Activated CD4-positive, alpha-beta T cell treated with anti-CD3 and anti-CD28 coated beads, Interleukin-2, amount 50 U/mL, for 4 hours (primary cell): Measurements from ENCODE around the gene TNFAIP8L3.

Source experiments
- DNase-seq, 2 experiments: peaks; one replicate each; pipeline ENCODE4 v3.0.0-alpha.2; 2020

Gene TNFAIP8L3

DNA sequence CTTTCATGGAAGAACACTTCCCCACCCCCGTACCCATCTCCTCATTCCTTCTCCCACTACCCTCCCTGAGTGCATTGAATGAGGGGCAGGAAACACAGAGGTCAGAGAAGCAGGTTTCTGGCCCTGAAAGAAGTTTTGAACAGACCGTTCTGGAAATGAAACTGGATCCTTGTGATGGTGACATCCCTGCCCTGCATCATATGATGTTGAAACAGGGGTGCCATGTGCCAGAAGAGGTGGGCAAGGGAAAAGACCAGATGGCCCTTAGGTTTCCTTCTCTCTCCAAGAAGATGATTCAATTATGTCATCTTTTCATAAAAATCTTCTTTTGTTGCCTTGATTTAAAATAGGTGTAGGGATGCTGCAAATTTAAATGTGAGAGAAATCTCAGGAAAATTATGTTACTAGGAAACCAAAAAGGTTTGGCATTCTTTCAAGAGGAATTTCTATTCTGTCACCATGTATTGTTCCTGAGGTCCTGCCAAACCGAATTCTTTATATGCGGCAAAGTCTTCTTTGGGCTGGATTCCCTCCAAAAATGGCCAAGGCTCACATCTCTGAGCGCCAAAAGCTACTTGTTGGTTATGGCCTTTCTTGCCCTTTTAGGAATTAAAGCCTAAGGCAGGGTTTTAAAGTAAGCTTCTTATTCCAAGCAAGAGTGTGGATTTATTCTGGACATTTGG, 19.9 kb upstream of the TNFAIP8L3 start:
- DNase-seq = no peak

DNA sequence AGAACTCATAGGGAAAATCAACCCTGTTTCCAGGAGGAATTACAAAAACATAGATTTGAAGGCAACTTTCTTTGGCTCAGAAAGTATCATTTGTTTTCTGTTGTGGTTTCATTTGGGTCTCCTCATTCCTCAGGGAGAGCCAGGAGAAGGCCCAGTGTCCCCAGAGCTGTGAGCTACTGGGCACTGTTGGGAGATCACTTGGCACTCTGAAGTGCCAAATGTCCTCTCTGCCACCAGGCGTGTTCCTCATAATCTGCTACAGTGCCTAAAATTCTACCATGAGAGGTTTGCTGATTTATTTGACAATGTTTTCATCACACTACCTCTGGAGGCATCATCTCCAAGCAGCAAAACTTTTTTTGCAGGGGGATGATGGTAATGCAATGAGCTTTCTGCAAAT, 17.4 kb upstream of the TNFAIP8L3 start:
- DNase-seq = no peak

DNA sequence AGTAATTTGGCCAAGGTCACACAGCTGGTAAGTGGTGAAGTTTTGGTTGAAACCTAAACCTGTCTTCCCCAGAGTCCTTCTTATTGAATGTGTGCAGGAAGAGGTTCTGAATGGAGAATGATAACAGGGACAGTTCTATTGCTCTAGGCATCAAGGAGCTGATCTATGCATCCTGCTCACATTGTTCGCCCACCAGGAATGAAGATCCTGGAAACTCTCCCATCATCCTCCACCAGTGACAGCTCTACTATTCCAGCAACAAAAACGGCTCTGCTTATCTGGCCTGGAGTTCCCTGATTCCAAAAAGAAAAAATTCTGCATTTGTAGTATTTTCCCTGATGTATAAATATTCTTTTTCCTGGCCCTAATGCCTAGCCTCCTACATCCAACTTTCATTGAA, 16.4 kb upstream of the TNFAIP8L3 start:
- no peak for DNase-seq

DNA sequence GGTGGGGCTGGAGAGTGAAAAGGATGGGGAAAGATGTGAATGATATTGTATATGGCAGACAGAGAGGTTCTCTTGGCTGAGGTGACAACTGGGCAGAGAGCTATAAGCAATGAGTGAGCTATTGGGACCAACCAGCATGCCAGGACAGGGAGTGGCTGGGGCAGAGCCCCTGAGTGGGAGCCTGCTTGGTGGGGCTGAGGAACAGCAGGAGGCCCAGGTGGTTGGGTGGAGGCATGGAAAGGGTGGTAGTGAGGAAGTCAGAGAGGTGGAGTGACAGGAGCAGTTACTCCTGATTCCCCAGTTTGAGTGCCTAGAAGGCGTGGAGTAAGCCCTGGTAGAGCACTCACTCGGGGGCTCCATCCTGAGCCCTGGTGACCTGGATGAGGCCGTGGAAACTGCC, 15.5 kb upstream of the TNFAIP8L3 start:
- DNase-seq = no peak

DNA sequence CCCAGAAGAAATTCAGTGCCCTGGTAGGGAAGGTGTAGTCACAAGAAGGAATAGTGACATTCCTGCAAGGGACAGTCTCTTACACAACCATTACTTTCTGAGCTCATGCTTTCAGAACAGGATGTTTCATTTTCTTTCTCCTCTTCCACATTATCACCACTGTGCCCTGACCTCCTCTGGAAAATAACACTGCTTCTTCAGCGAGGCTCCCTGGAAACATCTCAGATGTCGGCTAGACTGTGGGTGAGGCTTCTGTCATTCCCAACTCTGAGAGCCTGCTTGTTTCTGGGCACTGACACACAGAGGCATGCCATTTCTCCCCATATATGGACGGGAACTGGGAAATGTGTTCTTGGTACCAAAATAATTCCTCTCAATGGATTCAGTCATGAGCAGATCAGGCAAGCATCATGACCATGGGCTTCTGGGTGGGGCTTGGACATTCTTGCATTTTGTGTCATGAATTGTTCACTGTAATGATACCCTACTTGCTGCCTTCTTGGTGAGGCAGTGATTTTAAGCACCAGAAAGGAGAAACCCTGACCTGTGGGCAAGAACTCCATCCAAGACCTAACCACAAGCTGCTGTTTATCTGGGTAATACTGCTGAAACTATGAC, 14.3 kb upstream of the TNFAIP8L3 start:
- no peak for DNase-seq

DNA sequence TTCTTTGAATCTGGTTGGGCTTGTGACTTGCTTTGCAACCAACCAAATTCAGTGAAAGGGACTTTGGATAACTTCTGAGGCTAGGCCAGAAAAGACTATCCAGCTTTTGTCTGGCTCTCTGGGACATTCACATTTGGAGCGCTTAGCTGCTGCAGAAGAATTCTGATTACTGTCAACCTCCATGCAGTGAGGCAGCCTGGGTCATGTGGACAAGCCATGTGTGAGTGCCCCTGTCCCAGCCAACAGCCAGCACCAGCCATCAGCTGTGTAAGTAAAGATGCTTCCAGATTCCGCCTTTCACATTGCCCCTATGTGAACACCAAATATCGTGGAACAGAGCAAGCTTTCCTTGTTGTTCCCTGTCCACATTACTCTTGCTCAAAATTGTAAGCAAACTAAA, 12.9 kb upstream of the TNFAIP8L3 start:
- no peak for DNase-seq

DNA sequence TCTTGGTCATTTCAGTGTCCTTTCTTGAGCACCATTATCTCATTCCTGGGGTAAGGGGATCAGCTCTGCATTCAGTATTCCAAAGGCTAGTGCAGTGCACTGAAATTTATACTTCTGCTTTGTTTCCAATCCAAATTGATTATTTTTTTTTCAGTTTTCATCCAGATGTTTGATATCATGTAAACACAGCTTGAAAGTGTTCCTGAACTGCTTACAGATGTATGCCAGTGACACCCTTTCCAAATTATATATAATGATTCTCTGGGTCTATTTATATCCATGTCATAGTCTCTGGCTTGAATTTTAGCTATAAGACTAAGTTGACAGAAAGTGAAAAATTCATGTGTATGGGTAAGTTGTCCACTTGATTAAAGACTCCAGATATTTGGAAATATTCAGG, 11.8 kb upstream of the TNFAIP8L3 start:
- no peak for DNase-seq

DNA sequence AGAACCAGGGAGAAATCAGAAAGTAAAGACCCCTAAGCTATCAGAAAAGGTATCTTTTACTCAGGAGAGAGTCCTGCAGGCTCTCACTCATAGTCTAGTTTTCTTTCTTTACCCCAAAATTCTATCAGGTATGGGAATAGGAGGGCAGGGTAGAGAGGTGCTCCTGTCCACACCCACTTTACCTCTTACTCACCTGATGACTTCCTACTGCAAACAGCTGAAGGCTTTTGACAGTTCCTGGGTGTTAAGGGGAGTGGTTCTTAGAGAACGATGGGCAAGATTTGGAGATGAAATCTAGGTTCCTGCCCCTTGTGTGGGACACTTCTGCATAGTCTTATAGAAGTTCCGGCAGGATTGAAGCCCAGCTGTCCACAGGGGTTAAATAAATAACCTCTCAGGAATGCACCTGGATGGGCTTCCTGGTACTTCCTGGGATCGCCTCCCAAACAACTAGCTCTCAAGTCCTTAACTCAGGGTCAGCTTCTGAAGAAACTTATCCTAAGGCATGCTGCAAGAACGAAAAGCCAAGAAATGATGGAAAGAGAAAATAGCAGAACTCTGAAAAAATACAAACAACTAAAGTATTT, 10.8 kb upstream of the TNFAIP8L3 start:
- DNase-seq = no peak

DNA sequence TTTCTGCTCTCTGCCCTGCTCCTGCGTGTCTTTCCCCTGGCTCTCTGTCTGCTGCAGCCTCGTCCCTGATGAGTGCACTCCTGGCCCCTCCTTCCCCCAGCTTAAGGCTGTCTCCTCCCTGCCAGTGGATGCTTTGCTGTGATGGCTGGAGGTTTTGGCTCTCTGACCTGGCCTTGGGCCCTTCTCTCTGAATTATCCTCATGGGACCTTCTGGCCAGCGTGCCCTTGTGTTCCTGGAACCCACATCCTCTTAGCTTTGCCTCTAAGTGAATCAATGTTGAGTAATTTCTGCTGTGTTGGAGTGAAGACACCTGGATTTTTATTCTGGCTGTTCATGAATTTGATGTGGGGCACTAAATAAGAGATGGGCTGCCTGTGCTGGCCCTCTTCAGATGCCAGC, 9.8 kb upstream of the TNFAIP8L3 start:
- no peak for DNase-seq

DNA sequence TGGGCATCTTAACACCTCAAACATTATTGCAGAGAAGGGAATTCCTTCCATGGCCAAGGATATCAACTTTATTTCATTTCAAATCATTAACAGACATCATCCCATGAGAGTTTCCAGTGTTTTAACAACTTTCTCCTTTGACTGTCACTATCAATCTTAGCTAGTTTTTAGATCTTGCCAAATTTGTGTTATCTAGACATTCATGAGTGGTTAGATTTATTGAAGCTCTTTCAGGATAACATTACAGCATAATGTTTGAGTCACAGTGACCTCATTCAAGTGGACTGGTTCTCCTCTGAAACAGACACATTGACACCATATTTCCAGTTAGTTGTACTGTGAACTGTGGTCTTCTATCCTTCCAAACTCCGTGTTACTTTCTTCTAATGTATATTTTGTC, 8.6 kb upstream of the TNFAIP8L3 start:
- no peak for DNase-seq

DNA sequence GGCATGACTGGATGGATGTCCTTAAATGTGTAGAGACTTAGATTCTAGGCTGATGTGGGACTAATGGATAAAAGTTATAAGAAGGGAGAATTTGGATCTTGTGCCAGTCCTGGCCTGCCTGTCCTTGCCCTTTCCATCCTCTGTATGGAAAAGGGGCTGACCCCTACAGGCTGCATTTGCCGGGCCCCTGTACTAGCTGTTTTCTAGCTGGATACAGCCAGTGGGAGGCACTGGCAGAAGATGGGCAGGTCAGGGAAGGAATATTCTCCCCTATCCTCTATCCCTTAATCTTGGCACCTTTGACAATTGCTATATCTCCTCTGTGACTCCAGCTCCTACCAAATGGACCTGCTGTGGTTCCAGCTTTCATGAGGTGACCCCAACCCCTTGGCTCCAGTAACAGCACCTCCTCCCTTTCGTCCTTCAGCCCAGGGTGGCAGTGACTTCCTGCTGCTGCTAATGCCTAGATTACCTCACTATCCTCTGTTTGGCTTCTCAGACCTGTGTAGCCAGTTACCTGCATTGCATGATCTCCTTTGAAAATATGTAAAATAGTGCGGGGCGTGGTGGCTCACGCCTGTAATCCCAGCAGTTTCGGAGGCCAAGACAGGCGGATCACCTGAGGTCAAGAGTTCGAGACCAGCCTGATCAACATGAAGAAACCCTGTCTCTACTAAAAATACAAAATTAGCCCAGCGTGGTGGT, 6.2 kb upstream of the TNFAIP8L3 start:
- DNase-seq = no peak

DNA sequence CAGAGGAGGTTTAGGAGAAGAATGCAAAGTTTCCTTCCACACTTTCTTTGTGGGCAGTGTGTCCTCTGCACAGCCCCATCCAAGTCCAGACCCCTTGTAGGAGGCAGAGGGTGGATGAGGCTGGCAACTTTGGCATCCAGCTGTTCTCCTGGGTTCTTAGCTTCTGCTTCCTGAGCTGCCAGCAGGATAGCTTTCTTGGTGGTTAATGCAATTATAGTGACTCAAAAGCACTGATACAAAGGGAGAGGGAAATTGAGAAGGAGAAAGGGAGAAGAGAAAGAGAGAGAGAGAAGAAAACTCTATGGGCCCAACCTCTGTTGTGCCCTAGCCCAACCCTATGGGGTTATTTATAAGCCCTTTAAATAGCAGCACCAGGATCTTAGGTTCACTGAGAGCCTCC, 4.5 kb upstream of the TNFAIP8L3 start:
- DNase-seq = no peak

DNA sequence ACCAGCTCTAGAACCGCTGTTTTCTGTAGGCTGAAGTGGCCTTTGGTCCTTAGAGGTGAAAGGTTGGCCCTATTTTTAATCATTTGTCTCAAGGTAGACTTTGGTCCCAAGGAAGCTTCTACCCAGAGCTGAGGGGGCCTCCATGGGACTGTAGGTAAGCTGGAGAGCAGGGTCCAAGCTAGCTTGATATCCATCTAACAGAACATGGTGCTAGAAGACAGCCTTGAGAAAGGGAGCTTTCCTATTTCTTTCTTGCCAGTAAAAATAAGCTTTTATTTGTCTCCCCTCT, 3.6 kb upstream of the TNFAIP8L3 start:
- no peak for DNase-seq

DNA sequence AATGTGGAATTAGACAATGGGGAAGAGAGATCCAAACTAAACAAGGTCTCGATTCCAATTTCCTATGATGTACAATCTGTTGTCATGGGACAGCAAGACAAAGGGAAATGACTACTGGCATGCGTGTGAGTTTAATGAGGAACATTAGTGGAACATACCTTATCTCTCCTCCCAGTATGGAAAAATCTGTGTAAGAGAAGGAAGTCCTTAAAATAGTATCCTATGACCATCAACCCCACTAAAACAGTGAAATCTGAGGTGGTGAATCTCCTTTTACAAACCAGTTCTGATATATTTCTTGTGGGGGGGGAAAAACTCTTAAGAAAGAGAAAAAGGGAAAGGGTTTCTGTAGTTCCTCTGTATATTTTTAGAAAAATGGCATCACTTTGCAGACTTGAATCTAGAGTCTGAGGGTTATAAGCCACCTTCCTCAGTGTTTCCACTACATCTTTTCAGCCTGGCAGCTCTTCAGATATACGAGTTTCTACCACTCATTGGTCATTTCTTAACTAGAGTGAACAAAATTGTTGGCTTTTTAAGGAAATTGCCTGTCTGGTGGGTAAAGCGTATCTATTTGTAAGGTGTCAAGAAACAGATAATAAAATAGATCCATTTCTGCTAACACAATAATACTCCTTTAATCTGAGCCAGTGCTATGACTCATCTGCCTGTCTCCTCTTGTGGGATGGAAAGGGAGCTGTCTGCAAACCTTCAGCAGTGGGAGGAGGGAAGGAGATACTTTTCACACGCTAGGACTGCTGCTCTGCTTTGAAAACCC, 3.0 kb upstream of the TNFAIP8L3 start:
- no peak for DNase-seq

DNA sequence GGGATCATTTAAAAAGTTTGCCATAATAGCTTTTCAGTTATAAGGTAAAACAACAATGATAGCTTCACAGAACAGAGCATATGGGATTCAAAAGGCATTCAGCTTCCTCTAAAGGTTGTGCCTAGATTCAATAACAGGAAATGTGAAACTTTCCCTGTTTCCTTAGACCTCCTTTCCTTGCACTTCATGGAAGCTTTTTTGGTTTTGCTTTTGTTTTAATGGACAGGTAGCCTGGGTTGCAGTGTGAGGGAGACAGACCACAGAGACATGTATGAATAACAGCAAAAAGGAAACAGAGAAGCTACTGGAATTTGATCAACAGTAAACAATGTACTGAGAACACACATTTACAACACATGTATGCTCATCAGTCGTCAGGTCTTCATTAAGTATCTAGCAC, 2.3 kb upstream of the TNFAIP8L3 start:
- no peak for DNase-seq

DNA sequence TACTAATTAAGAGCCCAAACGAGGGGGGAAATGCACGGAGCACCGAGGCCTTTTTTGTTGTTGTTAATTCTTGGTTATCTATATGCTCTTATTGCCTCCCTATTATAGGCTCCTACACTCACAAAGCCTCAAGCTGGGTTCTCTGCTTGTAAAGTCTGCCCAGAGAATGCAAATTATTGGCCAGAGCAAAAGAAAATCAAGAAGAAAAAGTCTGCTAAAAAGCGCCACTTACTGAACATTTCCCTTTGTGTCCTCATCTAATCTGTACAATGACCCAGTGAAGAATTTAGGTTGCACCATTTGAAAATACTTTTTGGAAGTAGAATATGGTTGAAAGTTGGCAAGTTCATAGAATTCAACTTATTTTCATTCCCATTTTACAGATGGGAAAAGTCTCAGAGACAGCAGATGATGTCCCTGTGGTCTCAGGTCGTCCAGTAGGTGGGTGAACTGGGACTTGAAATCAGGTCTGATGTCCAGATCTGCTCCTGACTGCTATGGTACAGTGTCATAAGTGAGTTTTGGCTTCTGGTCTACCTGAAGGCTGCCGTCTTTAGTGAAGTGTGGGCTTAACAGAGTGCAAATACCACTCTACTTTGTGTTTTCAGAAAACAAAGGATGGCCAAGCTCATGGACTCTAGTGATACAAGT, 1.1 kb upstream of the TNFAIP8L3 start:
- no peak for DNase-seq

DNA sequence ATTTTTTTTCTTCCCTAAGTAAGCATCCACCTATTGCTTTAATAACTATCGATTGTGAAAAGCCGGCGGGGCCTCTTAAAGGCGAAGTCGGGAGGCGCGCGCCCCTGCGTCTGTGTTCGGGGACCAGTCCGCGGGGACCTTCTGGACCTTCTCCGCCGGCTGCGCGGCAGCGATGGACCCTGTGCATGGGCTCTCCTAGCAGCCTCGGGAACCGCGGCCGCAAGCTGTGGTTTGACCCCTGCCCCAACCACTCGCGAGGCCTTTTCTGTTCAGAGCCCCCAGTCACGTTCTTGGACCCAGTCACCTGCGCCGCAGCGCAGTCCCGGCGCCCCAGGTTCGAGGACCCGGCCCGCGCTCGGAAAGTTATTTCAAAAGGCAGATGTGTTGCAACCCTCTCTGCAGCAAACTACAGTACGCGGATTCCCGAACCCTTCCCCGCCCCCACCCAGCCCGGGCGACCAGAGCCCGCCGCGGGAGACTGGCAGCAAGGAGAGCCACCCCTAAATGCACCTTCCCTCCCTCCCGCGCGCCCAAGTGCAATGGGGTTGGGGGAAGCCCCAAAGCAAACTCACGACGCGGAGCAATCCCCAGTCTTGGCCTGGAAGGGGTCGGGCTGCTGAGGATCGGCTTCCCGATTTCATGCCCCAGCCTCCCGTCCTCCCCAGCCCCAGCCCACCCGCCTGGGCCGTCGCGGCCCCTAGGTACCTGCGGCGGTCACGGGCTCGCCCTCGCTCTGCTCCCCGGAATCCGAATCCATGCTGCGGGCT, 684 bp downstream of the TNFAIP8L3 start:
- no peak for DNase-seq

DNA sequence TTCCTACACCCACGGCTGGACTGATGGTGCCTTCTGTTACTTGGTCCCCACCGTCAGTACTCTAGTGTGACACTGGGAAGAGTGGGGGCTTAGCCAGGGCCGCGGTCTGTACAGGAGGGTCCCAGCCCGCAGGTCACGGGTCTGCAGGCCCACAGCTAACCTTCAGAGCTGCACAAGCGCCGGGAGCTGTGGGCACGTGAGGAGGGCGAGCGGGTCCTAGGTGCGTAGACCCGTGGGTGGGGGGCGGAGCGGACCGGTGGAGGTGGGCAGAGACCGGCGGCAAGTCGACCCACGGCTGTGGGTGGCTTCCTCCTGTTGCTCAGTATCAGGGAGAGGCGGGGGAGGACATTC, 1.2 kb downstream of the TNFAIP8L3 start:
- DNase-seq = no peak

DNA sequence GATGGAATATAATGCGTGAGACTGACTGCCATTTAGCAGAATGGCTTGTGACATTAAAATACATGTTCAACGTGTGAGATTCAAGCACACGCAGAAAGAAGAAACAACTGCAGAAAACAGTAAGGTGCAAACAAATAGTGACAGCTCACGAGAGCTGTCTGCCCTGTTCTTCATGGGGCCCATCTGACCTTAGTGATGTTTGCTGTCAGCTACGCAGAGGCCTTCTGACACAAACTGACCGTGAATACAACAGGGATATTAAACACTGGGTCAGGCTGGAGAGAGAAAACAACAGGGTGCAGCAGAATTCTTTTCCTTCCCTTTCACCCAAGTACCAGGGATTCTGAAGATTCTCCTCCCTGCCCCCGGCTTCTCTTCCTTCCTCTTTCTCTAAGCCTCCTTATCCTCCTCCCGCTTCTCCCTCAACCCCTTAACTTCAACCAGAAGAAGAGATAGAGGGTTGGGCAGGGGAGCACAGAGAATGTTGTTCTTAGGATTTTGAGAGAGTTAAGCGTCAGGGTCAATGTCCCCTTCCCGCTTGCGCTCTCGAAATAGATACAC, 2.1 kb downstream of the TNFAIP8L3 start:
- DNase-seq = no peak

DNA sequence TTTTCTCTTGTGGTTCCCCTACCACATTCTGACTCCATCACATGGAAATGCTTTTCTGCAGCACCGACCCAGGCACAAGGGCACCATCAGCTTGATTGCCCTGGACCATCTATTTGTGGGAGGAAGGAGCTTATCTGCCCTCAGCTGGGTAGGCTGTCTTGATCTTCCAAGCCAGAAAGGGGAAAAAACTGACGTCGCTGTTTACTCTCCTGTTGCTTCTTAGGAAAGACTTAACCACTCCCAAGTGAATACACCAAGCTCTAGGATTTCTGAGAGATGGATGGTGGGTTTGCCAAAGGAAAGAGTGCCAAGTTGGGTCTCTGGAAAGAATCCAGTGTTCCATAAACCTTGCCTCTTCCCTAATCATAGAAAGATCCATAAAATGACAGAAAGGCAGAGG, 4.0 kb downstream of the TNFAIP8L3 start:
- DNase-seq = no peak

DNA sequence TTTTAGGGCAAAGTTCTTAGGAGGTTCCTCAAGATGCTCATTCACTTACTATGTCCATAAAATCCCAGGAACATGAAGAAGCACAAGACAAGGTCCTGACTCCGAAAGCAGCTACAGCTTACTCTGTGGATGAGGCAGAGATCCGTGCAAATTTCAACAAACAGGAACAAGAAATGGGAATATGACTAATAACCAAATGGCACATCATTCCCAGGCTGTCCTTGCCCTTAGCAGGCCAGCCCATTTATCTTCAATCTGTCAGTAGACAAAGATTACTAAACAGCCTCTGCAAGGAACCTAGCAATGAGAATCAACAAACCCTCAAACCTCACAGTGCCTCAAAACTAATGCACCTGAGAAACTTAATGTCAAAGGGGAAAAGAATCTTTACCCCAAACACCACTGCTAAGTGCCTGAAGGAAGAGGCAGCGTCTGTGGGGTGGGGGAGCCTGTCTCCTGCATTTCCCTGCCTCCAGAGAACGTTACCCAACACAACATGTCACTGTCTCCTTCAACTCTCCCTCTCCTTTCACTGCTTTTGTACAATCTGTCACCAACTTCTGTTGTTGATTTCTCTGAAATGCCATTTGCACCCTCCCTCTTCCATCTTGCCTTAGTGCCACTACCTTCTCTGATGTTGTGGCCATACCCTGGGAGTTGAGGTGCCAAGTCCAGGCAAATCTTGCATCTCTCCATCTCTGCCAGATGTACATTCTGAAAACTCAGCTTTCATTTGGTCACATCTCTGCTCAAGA, 4.8 kb downstream of the TNFAIP8L3 start:
- no peak for DNase-seq
